ENCODE results near the gene ADAM17. TPM values are rescaled to one million over a fixed set of nuclear protein-coding genes. Genes with fewer than 3 reads are reported as not detected.

ADAM17 gene
- total and polyA plus RNA-seq, 2 of the 8 experiments (the other 6 are each of a cell fraction or from before 2014, with no cell fraction given), result 6.5 to 23.5 TPM

DNA sequence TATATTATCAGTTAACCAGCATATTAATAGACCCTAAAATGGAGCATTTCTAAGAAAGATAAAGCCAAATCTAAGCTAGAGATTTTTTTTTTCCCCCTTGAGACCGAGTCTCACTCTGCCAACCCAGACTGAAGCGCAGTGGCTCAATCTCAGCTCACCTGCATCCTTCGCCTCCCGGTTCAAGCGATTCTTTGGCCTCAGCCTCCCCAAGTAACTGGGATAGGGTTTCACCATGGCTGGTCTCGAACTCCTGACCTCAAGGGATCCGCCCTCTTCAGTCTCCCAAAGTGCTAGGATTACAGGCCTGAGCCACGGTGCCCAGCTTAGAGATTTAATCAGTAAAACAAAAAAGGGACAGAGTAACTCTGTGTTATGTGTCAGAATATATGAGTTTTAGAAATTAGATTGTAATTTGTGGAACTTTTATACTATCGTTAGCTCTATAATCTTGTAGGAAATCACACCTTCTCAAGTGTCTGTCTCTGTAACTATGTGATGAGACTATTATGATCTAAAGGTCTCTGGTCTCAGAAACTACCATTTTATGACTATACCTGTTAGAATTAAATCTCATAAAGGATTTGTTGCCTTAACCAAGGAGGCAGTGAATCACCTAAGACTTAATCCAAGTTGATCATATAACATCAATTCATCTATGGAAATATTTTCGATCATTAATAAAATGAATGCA lies 41.1 kb upstream of the ADAM17 start:
- Histone ChIP-seq H2AFZ (ENCODE audit: low read length) (no peak overlapping the region), H3K79me2 (ENCODE audit: control insufficient read depth in 1 of 2, insufficient read depth in 2 of 2, low read length in 2 of 2) (peaks cover 13 to 94% of the 10 kb centered on the region in 2 experiments), H3K4me1 (replicated peaks in 1 of 4; ENCODE audit: control insufficient read depth in 3 of 4, insufficient read depth in 4 of 4, low read length in 3 of 4) (peaks cover 0 to 3% (median 0%) of the 10 kb centered on the region in 4 experiments; a peak in 1 of 7 replicates), H3K27me3 (replicated peaks in 1 of 4; ENCODE audit: control insufficient read depth in 3 of 4, extremely low read depth in 1 of 4, insufficient read depth in 3 of 4, low read length in 3 of 4) (no peaks in the 10 kb centered on the region), H2AK5ac (ENCODE audit: low read depth, low read length) (no peak overlapping the region), H4K20me1 (replicated peaks in 1 of 2; ENCODE audit: control insufficient read depth in 1 of 2, insufficient read depth in 2 of 2, low read length in 2 of 2) (peaks cover 0 to 6% of the 10 kb centered on the region in 2 experiments), H4K91ac (replicated peaks; ENCODE audit: insufficient read length, low read length) (no peak overlapping the region), H3K36me3 (ENCODE audit: control insufficient read depth in 2 of 4, insufficient read depth in 4 of 4, low read length in 3 of 4) (peaks cover 0 to 34% (median 17%) of the 10 kb centered on the region in 4 experiments; a peak in 5 of 8 replicates), H3K9me3 (ENCODE audit: insufficient read depth in 2 of 2, low read depth in 1 of 2, low read length in 1 of 2) (peaks cover 7% of the 10 kb centered on the region in 2 experiments; a peak in 3 of 4 replicates), H3K4ac (replicated peaks; ENCODE audit: insufficient read length, low read depth, low read length) (no peak overlapping the region), H2BK20ac (ENCODE audit: low read length) (no peak overlapping the region), H3K14ac (ENCODE audit: insufficient read length) (no peak overlapping the region), H3K79me1 (ENCODE audit: low read depth, low read length) (peaks cover 4% of the 10 kb centered on the region; the same call in 1 of the 2 replicates), H3K4me3 (ENCODE audit: extremely low read depth in 1 of 4, insufficient read depth in 2 of 4, low read depth in 3 of 4, low read length in 4 of 4) (no peak overlapping the region), H2BK5ac (ENCODE audit: low read depth, low read length) (no peak overlapping the region), H3K9ac (replicated peaks in 1 of 4; ENCODE audit: extremely low read depth in 1 of 4, low read depth in 3 of 4, low read length in 3 of 4) (no peak overlapping the region), H3K27ac (ENCODE audit: low read depth, low read length) (no peak overlapping the region), H3K56ac (replicated peaks; ENCODE audit: insufficient read length, low read depth, low read length) (no peak overlapping the region), H3K18ac (ENCODE audit: extremely low read depth, low read length) (no peak overlapping the region), H4K5ac (ENCODE audit: insufficient read length, low read depth, low read length) (no peak overlapping the region), H2BK12ac (ENCODE audit: low read depth, low read length) (no peak overlapping the region), H4K8ac (ENCODE audit: extremely low read depth, insufficient read depth, low read length) (no peak overlapping the region), H2BK15ac (ENCODE audit: low read length) (no peak overlapping the region), H3K4me2 (ENCODE audit: insufficient read depth in 1 of 2, low read depth in 2 of 2, low read length in 2 of 2) (no peak overlapping the region), H3K23ac (ENCODE audit: insufficient read length) (no peak overlapping the region), H2BK120ac (replicated peaks; ENCODE audit: low read depth, low read length) (no peak overlapping the region), H3K23me2 (ENCODE audit: low read depth, low read length) (no peaks in the 10 kb centered on the region)
- DNase-seq (ENCODE audit: low read depth in 1 of 2, low spot score in 2 of 2) (no peak), FAIRE-seq (no peak)
- CTCF ChIA-PET (ENCODE audit: partially characterized antibody), result interaction anchor here (0.6 to 1.8 kb wide), 2 partner anchors 14 to 495 kb away, joined by 3 to 6 read pairs; no protein-coding TSS in a partner anchor
- WGBS, 2 experiments (ENCODE audit: extremely low coverage in 1 of 2, insufficient coverage in 1 of 2, insufficient read length in 1 of 2, insufficient replicate concordance in 2 of 2, low coverage in 1 of 2, low lambda C conversion rate in 2 of 2, missing lambda C conversion rate in 1 of 2), result 89% methylated on average over 10 of the region's 10 CpGs; no CpG with 5 or more reads in 1 of the 2 experiments
- POLR2A ChIA-PET (ENCODE audit: partially characterized antibody), result interaction anchor here (0.6 to 1.0 kb wide), 3 partner anchors 8 to 172 kb away, joined by 3 to 4 read pairs (median 3); no protein-coding TSS in a partner anchor
- TF ChIP-seq POU5F1 (IDR thresholded peaks at IDR 0.05; ENCODE audit: low read depth, low read length), result no peak
- TF ChIP-seq ZNF274 (IDR thresholded peaks at IDR 0.05; ENCODE audit: borderline replicate concordance, extremely low read depth, low read length), result no peak
- no peak for TF ChIP-seq TAF7 (optimal IDR thresholded peaks at IDR 0.05; ENCODE audit: borderline replicate concordance, low read depth, low read length)
- no peak for TF ChIP-seq RNF2 (IDR thresholded peaks at IDR 0.05; ENCODE audit: borderline replicate concordance, low read depth, low read length, missing control alignments, poor library complexity, severe bottlenecking)
- TF ChIP-seq POLR2A (IDR thresholded peaks at IDR 0.05; ENCODE audit: control extremely low read depth in 1 of 2, low read depth in 2 of 2, low read length in 2 of 2), result no peak
- TF ChIP-seq HDAC6 (IDR thresholded peaks at IDR 0.05; ENCODE audit: low read depth, low read length), result no peak
- TF ChIP-seq EZH2 (IDR thresholded peaks at IDR 0.05; ENCODE audit: low read depth, low read length, severe bottlenecking), result no peak
- no peak for TF ChIP-seq TBP (IDR thresholded peaks at IDR 0.05; ENCODE audit: low read depth, low read length)
- no peak for TF ChIP-seq CREB1 (IDR thresholded peaks at IDR 0.05)
- TF ChIP-seq POLR2AphosphoS5 (IDR thresholded peaks at IDR 0.05; ENCODE audit: low read depth, low read length), result no peak
- TF ChIP-seq KDM1A (IDR thresholded peaks at IDR 0.05; ENCODE audit: borderline replicate concordance, low read length), result no peak
- no peak for TF ChIP-seq RFX5 (IDR thresholded peaks at IDR 0.05; ENCODE audit: borderline replicate concordance, low read depth, low read length)
- TF ChIP-seq, protein P1, sequence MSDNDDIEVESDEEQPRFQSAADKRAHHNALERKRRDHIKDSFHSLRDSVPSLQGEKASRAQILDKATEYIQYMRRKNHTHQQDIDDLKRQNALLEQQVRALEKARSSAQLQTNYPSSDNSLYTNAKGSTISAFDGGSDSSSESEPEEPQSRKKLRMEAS (IDR thresholded peaks at IDR 0.05), result no peak

Data from H1 (cell line).